GM19351 (cell line): ENCODE data around the gene PRPF38A.

Experiments used
- ATAC-seq: cut with Tn5 transposase; IDR thresholded peaks from one replicate; pipeline ENCODE4 v1.9.1; 2021; ENCODE audit warnings: mild to moderate bottlenecking, moderate library complexity; ENCODE audit not compliant: unreplicated experiment

PRPF38A gene

DNA sequence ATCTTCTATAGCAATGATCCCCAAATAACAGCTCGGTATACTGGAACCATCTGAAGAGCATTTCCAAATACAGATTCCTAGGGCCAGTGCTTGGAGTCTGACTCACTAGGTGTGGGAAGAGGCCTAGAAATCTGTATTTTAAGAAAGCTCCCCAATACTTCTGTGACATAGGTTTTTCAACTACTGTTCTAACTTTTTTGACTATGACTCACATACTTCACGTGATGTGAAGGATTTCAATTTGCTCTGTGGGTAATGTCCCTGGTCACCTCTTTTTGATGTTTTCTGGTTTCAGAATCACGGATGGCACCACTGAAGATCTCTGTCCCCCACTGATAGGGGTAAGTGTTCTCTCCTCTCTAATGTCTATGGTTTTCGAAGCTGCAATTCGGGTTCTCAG, 11.2 kb upstream of the PRPF38A start:
- no peak for ATAC-seq

DNA sequence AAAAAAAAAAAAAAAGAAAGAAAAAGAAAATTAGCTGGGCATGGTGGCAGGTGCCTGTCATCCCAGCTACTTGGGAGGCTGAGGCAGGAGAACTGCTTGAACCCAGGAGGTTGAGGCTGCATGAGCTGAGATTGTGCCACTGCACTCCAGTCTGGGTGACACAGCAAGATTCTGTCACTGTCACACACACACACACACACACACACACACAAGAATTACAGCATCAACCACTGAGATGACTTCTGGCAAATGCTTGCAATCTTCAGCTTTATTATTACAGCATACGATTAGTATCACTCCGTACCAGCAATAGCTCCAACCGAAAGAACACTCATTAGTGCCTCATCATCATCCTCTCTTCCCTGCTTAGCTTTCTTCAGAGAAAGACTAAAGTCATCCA, 4.8 kb upstream of the PRPF38A start:
- ATAC-seq: no peak

DNA sequence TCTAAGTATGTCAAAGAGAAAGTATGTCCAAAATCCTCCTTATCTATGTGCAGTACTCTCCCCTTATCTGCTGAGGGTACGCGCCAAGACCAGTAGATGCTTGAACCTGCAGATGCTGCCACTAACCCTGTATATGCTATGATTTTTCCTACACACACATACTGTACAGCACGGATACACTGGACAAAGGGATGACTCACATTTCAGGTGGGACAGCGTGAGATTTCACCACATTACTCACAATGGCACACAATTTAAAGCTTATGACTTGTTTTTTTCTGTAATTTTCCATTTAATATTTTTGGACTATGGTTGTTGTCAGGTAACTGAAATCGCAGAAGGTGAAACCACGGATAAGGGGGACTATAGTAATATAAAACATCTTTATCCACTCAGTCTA, 4.3 kb upstream of the PRPF38A start:
- no peak for ATAC-seq

DNA sequence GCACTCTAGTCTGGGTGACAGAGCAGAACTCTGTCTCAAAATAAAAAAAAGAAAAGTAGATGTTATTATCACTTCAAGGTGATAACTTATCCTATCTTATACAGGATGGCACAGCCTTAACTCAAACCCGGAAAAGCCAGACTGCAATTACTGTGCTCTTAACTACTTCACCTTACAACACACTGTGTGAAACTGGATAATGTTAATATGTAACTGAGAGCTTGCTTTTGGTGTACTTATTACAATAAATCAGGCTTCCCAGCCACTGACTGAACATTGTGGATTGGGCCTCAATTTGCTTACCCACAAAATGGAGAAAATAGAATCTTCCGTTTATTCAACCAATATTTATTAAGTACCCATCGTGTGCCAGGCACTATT, 1.6 kb upstream of the PRPF38A start:
- no peak for ATAC-seq

DNA sequence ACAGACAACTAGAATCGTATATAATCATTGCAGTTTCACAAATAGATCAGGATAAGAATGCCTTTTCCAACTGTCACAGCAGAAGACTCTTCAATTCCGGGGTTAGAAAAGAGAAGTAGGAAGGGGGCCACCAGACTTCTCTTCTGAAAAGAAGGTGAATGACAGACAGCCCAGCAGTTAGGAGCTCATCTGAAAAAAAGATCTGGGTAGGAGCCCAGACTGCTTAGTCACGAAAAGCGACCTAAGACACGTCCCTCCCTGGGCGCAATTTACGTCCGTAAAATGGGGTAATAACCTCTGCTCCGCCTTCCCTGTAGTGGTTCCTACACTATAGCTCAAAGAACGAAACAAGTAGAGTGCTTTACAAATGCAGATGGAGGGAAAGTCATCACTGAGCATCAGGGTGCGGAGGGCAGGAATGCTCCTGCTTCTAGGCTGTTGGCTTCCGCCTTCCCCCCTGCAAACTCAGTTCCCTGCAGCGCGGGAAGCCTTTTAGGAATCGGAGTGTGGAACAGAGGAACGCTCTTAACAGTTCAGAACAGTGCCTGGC, 761 bp upstream of the PRPF38A start:
- peak; percentile 47 for ATAC-seq

DNA sequence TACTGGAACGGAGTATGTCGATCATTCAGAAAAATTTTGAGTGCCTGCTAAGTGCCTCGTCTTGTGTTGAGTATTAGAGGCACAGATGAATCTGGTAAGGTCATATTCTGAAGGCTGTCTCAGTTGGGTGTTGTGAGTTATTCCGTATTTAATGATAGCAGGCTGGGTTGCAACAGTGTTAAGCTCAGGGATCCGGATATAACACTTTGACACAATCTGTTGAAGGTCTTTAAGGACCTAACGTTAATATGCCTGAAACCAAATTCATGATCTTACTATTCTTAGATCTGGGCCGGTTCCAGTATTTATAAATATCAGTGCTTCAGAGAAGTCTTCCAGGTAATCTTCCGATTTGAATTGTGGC, 555 bp downstream of the PRPF38A start:
- no peak for ATAC-seq

DNA sequence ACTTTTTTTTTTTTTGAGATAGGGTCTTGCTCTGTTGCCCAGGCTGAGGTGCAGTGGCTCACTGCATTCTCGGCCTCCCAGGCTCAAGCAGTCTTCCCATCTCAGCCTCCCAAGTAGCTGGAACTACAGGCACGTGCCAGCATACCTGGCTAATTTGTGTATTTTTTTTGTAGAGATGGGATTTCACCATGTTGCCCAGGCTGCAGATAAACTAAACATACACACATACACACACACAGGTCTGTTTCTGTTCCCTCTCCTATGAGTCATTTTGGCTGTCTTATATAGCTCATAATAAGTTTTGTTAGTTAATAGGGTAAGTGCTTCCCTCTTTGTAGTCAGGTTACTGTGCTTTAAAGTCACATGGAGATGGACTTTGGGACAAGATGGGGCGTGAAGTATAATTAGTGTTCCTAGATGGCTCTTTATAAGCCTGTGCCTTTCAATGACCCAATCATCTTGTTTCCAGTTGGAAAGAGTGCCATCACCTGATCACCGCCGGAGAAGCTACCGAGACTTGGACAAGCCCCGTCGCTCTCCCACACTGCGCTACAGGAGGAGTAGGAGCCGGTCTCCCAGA, 9.1 kb downstream of the PRPF38A start:
- no peak for ATAC-seq

DNA sequence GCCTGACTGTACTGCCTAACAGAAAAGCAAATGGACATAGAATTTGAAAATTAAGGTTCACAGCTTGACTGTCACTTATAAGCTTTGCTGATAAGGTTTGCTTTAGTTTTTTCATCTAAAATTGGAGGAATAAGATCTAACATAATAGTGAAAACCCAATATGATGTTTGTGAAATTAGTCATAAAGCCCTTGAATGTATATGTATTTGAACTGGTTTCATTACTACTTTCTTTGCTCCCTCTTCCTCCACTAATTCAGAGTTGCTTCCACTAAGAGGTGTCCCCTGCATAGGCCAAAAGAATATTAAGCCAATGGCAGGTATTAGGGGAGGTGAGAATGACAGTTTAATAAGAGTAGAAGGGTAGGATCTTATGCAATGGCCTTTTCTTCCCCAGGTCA, 10.5 kb downstream of the PRPF38A start:
- ATAC-seq: no peak

DNA sequence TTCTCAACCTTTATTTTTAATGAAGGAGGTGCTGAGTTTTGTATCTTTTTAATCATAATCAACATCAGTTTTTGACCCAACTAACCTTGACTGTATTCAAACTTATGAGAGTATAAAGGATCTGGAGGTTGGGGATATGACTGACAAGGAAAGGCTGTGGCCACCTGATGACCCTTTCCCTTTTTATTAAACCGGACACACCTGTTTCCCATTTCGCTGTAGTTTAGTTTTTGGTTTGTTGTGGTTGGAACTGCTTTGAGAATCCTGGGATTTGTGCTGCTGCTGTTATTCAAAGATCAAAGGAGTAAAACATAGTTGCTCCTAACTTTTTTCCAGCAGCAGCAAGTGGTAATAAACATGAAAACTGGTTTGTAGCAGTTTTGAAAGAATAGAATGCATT, 12.4 kb downstream of the PRPF38A start:
- no peak for ATAC-seq

DNA sequence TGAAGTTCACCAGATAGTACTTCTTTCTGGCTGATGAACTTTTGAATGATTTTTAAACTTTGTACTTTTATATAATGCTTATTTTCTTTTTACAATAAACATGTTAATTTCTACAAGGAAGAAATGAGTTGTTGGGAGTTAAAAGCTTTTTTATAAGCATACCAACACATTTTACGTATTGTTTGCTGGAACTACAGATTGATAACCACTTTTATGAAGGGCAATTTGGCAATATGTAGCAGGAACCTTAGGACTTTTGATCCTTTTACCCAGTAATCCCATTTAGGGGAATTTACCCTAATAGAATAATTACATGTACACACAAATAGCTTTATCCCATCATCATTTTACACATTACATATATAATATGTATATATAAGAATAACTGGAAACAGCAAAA, 16.3 kb downstream of the PRPF38A start:
- no peak for ATAC-seq

DNA sequence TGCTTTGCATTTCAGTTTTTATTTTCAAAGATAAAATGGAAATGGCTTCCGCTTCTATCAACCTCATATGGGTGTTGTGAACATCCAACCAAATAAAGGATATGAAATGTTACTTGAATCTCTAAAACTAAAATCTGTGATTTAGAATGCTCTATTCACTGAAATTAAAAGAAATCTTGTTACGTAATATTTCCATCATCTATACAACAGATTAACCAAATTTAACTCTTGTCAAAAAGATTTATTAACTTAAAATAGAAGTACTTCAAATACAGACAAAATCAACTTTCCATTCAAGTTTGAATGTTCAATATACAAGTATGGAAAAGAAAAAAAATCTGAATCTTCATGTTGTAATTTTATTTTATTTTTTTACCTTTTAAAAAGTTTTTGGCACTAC, 18.7 kb downstream of the PRPF38A start:
- no peak for ATAC-seq

DNA sequence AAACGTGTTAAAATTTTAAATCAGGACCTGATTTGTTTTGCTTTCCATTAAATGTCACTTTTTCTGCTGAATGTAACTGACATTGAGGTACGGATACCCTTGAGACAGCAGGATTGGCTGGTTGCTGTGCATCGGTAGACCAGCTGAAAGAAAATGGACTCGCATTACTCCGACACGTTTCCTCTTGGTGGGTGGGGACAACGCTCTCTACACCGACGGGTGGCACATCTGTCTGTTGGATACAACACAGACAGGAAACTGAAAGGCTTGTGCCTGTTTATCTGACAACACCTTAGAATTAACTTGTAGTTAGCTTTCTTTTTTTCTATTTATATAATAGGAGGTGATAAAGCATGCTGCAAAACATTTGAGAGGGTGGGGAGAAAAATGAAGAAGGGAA, 19.4 kb downstream of the PRPF38A start:
- ATAC-seq: no peak

DNA sequence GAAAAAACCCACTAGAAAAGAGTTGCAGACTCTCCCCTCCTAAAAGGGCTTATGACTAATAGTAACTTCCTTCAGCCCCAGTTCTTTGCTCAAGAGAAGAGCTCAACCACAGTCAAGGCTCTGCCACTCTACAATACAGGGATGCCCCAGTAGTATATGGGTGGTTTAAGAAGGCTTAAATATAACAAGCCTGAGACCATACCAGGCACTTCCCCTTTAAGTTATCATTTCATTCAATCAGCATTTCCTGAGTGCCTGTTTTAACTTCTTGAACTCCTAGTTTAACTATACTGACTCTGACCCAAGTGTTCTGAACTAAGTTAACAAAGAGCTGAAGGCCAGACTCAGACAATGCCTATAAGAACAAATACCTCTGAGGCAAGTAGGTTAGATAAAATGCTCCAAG, 19.8 kb downstream of the PRPF38A start:
- no peak for ATAC-seq

DNA sequence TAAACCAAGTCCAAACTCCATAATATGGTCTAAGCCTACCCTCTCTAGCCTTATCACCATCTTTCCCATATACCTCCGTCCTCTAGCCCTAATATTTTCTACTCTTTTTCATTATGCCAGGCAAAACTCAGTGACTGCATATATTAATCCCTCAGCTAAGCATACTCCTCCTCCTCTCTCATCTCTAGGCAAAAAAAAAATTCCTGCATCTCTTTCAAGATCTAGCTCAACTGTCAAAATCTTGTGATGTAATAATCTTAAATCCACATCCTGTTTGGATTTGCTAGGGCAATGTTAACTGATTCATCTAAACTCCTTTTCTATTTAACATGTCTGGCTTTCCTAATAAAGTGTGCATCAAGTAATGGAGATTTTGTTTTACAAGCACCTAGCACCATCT, 20.4 kb downstream of the PRPF38A start:
- no peak for ATAC-seq

DNA sequence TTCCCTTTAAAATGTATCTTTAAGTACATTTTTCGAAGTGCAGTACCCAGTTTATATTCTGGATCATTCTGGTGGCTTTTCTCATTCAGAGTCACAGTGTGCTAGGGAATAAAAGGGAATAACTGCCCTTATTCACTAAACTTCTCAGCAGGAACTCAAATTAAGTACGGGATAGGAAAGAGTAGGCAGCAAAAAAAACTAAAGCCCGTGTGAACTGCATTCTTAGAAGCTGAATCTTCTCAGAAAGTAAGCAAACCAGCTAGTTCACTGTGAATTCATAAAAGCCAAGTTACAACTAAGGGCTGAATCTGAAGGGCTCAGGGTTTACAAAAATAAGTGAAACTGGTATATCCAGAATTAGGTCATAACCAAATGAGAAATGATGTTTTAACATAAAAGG, 22.0 kb downstream of the PRPF38A start:
- ATAC-seq: no peak

DNA sequence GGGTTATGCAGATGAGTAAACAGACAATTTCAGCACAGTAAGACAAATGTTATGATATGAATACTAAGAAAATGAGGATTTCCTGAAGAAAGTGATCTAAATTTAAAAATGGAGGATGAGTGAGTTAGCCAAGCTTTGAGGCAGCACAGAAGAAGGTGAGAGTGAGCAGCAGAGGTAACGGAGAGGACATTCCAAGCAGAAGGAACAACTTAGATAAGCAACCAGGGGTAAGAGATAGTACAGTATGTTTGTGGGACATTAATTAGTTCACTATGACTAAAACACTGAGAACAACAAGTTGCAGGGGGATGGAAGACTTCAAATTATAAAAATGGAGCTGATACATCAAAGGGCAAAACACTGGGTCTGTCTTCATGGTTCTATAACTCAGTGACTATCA, 22.8 kb downstream of the PRPF38A start:
- no peak for ATAC-seq

DNA sequence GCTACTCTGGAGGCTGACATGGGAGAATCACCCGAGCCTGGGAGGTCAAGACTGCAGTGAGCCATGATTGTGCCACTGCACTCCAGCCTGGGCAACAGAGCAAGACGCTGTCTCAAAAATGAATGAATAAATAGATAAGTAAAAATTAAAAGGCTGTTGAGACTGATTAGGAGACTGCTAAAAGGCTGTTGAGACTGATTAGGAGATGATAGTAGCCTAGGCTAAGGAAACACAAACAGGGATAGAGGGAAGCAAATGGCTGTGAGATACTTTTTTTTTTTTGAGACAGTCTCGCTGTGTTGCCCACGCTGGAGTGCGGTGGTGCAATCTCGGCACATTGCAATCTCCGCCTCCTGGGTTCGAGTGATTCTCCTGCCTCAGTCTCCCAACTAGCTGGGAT, 28.4 kb downstream of the PRPF38A start:
- no peak for ATAC-seq

DNA sequence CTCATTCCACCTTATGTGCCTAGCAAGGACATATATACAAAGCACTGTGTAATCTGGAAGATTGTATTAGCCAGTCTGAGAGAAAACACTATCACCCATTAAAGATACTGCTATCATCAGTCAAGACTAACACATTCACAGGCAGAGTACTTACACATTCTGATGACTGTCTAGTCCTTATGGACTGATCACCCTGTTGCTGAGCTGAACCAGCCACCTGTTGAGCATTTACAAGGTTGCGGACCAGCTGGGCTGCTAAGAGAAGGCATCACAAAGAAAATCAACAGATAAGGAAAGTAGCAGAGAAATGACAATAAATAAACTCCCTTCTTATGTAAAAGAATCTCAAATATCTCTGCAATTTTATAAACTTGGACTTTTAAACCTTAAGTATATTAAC, 30.8 kb downstream of the PRPF38A start:
- ATAC-seq: no peak

DNA sequence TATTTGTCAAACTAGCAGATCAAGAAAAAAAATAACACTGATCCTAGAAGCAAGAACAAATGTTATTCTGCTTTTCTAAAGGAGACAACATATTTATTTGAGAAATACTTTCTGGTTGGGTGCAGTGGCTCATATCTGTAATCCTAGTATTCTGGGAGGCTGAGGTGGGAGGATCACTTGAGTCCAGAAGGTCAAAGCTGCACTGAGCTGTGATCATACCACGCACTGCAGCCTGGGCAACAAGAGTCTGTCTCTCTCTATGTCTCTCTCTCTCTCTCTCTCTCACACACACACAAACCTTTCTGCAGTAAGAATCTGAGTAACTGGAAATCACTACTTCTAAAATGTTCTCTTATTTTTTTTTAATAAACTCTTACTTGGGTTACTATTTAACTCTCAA, 31.2 kb downstream of the PRPF38A start:
- ATAC-seq: no peak

DNA sequence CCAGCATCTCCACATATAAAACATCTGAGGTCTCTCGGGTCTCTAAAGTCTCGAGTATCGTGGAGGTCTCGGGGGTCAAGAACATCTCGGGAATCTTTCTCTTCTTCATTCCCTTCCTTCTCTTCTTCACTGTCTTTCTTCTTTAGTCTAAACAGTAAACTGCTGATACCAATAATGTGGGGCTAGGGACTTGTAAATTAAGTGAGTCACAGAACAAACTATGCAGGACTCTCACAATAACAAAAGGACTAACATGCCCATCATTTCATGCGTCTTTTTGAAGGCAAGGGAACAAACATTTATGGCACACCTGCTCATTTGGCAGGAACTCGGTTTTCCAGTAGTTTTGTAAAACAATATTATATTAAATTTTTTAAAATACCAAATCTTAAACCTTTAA, 32.4 kb downstream of the PRPF38A start:
- no peak for ATAC-seq

DNA sequence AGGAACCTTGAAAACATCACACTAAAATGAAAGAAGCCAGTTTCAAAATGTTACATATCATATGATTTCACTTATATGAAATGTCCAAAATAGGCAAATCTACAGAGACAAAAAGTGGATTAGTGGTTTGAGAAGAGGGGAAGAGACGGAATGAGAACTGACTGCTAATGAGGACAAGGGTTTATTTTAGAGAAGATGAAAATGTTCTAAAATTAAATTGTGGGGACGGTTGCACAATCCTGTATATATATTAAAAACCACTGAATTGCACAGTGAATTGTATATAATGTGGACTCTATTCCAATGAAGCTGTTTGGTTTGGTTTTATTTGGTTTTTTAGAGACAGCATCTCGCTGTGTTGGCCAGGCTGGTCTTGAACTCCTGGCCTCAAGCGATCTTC, 35.6 kb downstream of the PRPF38A start:
- ATAC-seq: no peak

DNA sequence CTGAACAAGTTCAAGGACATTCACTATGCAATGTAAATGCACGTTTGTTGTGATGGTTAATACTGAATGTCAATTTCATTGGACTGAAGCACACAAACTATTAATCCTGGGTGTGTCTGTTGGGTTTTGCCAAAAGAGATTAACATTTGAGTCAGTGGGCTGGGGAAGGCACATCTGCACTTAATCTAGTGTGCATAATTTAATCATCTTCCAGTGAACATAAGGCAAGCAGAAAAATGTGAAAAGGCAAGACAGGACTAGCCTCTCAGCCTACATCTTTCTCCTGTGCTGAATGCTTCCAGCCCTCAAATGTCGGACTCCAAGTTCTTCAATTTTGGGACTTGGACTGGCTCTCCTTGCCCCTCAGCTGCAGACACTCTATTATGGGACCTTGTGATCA, 40.1 kb downstream of the PRPF38A start:
- ATAC-seq: no peak

DNA sequence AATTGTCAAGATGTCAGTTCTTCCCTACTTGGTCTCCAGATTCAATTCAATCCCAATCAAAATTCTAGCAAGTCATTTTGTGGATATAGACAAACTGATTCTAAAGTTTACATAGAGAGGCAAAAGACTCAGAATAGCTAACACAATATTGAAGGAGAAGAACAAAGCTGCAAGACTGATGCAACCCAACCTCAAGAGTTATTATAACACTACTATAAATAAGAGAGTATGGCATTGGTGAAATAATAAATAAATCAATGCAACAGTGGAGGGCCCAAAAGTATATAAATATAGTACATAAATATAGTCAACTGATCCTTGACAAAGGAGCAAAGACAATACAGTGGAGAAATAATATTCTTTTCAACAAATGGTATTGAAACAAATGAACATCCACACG, 49.7 kb downstream of the PRPF38A start:
- no peak for ATAC-seq

DNA sequence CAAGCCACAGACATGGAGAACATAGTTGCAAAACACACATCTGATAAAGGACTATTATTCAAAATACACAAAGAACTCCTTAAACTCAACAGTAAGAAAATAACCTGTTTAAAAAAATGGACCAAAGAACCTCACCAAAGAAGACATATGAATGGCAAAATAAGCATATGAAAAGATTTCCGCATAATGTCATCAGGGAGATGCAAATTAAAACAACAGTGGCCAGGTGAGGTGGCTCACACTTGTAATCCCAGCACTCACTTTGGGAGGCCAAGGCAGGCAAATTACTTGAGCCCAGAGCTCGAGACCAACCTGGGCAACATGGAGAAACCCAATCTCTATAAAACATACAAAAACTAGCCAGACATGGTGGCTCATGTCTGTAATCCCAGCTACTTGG, 50.4 kb downstream of the PRPF38A start:
- ATAC-seq: no peak
